ENCODE results near the gene YTHDC1.

DNA sequence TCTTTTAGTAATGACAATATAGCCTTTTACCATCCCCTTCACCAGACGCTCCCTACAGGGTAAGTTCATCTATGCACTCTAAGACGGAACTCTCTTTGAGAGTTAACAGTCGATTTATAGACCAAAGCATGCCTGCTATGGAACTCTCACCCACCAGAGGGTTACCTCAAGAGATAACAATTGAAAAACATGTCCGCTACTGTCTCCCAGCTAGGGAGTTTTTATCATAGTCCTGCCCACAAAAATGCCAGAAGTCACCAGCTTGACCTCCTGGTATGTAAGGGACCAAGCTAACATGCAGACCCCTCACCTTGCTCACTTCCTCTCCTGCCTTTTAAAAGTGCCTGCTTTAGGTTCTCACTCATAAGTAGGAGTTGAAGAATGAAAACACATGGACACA lies 16.7 kb upstream of the YTHDC1 start:
- TF ChIP-seq, protein P1, sequence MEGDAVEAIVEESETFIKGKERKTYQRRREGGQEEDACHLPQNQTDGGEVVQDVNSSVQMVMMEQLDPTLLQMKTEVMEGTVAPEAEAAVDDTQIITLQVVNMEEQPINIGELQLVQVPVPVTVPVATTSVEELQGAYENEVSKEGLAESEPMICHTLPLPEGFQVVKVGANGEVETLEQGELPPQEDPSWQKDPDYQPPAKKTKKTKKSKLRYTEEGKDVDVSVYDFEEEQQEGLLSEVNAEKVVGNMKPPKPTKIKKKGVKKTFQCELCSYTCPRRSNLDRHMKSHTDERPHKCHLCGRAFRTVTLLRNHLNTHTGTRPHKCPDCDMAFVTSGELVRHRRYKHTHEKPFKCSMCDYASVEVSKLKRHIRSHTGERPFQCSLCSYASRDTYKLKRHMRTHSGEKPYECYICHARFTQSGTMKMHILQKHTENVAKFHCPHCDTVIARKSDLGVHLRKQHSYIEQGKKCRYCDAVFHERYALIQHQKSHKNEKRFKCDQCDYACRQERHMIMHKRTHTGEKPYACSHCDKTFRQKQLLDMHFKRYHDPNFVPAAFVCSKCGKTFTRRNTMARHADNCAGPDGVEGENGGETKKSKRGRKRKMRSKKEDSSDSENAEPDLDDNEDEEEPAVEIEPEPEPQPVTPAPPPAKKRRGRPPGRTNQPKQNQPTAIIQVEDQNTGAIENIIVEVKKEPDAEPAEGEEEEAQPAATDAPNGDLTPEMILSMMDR (IDR thresholded peaks at IDR 0.05), result no peak
- TF ChIP-seq POLR2AphosphoS5 (IDR thresholded peaks at IDR 0.05) (no peak), POLR2A (IDR thresholded peaks at IDR 0.05) (no peak)

Measured in breast epithelium (tissue), 3 donors.